HG03280 (cell line): ENCODE results near the gene GRID1.

Experiments
- ATAC-seq: cut with Tn5 transposase; IDR thresholded peaks from one replicate; pipeline ENCODE4 v1.9.1; 2021; ENCODE audit warnings: mild to moderate bottlenecking, moderate library complexity; ENCODE audit not compliant: unreplicated experiment

The GRID1 gene

DNA sequence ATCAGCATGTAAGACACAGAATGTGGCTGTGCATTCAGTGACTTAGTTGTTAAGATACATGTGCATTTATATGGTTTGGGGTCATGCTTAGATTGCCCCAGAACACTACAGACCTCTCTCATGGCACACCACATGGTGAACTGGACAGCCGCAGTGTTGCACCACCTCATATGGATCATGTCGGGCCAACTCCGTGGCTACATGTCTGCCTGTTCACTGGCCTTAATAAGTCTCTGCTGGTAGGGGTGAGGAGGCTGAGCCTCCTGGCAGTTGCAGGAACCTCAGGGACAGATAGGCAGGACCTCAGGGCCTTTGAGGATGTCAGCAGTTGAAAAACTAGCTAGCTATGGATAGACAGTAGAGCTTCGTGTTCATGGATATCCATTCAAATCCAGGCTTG is 751.0 kb downstream of the GRID1 start:
- no peak for ATAC-seq

DNA sequence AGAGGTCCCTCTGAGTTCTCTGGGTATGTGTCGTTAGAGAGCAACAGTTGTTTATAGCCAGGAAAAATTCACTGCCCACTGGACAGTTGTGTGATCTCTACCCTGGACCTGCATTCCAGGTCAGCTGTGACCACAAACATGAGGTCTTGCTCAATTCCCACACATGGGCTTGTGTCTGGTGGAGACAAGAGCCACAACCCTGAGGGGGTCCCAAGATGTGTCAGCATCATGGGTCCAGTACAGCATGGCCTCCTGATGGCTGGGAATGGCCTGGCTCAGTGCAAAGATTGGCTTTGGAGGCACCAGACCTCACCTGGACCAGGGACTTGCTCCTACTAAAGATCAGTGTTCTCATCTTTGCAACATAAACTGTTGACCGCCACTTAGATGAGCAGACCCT is 751.6 kb downstream of the GRID1 start:
- no peak for ATAC-seq

DNA sequence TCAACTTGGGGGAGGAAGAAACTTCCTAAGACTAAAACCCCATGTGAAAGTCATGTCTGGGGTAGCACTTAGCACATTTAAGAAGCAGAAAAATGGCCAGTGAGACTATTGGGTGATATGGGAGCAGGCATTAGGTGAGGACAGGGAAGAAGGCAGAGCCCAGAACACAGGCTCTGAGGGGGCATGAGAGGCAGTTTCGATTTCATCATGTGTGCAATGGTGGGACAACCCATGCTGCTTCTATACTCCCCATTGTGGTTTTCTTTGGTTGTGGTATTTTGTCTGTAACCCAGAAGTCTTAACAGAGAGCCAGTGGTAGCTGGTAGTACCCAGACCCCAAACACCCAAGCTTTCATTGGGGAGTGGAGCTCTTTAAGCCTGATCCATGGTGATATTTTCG is 752.0 kb downstream of the GRID1 start:
- no peak for ATAC-seq

DNA sequence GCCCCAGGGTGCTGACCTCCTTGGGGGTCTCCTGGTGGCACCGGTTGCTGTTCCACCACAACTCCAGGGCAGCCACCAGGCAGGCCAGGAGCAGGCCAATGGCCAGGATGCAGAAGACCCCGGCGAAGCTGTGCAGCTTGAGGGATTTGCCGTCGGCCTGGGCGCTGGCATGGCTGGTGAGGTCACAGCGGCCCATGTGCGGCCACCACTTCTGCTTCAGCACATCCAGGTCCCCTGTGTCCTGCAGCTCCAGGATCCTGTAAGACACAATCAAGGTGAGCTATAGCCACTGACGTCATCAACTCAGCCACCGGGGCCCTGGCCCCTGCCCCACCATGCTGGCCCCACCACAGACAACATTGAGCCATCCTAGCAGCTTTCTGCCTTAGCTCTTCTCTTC is 753.2 kb downstream of the GRID1 start:
- no peak for ATAC-seq

DNA sequence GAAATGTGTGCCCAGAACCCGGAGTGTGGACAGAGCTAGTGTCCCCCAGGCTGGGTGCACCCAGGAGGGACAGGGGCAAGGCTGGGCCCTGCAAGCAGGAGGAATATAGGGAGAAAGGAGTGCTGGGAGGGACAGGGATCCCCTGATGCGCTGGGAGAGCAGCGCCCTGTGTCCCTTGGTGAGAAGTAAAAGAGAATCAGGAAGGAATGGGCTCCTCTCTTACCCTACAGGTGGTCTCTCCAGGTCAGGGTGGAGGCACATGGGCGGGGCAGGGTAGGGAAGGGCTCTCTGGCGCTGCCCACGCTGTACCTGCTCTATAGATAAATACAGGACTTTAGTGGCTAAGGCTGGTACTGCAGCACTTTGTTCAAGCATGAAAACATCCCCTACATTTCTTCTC is 753.8 kb downstream of the GRID1 start:
- ATAC-seq, result peak; percentile 57

DNA sequence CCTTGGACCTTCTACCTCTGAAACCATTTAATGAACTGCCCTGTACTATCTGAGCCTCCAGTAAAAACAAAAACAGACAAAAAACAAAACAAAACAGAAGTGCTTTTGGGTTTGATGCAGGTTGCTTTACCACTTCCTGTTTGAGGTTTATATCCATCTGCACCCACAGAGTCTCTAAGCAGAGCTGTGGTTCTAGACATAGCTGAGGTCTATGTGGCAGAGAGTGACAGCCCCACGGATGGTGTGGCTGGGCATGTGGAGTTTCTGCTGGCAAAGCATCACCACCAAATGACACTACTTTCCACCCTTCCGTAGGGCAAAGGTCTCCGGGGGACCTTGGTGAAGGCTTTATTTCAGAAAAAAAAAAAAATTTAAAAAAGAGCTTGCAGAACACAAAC is 754.2 kb downstream of the GRID1 start:
- peak; percentile 90 for ATAC-seq

DNA sequence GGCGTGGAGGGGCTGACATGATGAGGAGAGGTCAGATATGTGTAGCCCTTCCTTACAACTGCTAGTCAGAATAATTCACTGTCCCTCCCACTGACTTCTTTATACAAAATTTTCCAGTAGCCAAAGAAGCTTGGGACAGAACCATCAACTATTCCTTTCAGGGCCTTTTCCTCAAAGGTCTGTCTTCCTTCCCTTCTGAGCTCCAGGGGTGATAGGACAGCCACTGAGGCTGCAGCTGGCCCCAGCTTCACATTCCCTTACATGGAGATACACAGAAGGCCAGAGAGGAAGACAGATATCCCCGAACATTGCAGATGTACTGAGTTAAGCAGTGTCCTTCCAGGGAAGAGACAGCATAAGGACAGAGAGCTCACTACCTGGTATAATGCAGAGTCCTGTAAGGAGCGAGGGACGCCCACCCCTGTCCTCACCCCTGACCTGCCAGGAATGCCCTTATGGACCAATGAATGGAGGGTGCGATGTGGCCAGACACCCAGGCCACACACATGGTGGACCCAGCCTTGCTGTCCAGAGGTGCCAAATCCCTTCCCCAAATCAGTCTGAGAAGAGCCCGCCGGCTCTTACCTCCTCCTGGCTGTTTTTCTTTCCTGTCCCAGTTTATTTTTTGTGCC is 754.7 kb downstream of the GRID1 start:
- ATAC-seq, result peak; percentile 4

DNA sequence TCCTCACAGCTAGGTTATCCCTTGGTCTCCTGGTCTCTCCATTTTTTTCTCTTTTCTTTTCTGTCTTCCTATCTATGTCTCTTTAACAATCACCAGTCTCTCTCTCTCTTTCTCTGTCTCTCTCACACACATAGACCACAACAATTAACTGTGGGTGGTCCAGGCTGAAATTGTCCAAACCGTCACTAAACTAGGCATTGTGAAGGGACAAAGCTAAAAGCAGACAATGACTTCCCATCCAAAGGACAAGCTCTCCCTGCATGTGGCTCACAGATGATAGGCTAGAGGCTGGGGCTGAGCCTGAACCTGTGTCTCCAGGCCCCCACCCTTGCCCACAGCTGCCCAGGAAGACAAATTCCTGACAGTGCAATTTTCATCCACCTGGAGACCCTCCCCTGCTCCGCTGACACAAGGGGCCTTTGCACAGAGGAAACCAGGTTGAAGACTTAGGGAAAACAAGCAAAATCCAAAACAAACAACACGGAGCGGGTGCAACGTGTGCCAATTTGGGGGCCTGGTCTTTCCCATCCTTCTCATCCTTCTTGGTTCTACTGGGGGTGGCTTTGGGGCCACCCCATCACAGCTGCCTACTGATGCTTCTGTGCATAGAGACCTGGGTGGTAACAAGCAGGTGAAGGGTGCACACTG is 755.4 kb downstream of the GRID1 start:
- no peak for ATAC-seq

DNA sequence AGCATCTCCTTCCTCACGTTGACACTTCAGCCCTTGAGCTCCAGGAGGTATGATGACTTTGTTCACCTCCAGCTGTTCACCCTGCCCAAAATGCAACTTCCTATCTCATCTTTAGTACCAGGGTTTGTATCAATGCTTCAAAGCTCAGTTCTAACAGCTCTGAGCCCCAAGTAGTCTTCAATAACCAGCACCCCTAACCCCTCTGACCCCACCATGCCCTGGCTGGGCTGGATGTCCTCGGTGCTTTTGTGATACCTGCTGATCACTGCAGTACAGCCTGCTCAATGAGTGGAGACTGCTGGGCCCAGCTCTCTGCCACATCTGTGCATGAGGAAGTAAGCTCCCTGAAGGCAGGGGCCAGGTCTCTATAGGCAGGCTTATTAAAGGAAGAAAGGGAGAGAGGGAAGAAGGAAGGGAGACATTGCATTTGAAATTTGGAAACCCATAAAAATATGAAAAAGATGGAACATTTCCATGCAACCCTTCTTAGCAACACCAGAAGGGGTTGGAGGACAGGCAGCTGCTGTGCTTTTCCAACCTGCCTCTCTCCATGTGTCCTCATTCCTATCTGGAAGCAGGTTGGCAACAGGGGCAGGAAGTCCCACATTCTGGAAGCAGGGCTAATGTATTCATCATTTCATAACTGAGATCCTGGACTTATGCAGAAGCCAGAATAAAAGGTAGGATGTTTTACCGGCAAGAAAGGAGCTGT is 756.1 kb downstream of the GRID1 start:
- ATAC-seq, result no peak

DNA sequence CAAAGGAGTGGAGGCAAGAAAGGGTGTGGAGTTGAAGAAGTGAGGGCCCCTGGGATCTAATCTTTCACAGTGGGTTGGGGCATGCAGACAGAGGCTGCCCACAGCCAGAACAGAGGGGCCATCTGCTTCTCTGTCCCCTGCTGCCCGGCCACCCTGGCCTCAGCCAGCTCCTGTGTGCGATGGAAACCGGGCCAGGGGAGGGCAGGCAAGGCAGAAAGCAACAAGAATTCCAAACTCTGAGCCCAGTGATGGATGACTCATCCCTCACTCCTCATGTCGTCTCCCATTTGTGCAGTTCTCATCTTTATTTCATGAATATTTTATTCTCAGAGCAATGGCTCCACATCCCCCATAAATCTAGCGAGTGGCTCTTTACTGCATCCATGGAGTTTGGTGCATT is 757.1 kb downstream of the GRID1 start:
- no peak for ATAC-seq

DNA sequence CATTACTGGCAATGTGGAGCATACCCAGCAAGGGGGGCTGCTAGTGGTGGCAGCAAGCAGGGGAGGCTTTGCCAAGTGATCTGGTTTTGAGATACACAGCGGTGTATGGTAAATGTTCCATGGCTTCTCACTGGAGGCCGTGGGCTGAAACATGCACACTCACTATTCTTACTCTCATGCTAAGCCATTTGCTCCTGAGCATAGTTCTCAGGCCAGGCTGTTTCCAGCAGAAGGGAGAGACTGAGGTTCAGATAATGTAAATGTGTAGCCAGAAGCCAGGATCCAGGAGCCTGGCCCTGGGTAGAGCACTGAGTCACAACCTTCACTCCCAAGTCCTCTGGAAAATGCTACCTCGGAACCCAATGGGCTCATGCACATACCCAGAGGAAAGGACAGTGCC is 757.9 kb downstream of the GRID1 start:
- no peak for ATAC-seq

DNA sequence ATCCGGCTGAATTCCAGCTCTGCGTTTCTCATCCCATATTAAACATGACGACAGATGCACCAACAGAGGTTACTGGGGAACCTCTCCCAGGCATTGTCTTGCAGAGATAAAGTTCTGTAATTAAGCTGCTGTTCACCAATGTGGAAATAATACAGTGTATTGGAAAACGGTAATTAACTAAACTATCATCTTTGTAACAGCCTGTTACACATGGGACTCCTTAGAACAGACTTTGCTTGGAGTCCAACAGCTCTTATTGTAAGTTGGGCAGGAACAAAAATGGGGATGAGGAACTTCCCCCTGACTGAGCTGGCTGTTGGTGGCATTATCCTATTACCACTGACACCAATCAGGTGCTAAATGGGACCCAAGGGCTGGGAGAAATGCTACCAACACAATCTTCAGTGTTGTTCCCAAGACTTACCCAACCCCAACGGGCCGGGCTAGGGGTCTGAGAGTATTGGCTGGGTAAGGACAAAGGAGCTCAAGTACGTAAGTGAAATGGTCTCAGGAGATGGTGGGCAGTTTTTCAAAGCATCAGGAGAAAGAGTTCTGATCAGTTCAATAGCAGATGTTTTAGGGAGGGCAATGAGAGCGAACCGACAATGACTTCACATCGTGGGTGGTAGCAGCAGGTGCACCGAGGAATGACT is 759.4 kb downstream of the GRID1 start:
- no peak for ATAC-seq

DNA sequence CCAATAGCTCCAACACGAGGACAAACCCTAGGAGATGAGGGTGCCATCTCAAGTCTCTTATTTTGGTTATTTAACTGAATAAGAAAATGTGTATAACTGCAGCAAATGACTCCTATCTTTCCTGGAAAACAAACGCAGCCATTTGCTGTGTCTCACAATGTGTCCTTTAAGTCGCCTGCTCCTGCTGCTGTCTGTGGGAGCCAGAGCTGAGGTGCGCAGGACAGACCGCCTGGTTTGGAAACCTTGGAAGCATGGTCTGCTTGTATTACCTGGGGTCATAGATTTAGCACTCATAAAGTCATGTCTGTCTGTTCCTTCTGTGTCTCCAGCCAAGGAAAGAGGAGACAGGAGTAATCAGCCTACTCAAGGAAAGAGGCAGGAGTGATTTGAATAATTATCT is 760.2 kb downstream of the GRID1 start:
- no peak for ATAC-seq

DNA sequence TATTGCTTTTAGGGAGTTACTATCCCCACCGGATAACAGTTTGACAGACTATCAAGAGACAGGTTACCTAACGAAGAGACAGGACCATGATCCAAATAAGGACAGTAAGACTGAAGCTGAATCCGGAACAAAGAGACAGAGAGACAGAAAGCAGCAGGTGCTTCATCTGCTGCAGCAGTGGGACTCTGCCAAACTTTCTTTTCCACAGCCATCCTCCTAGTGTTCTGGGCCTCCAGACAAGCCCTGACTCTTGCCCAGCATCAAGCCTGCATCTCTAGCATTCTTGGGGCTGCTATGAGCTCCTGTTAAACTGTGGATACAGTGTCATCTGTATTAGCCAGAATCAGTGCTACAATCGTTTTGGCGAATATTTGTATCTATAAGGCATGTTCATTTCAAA is 761.7 kb downstream of the GRID1 start:
- no peak for ATAC-seq

DNA sequence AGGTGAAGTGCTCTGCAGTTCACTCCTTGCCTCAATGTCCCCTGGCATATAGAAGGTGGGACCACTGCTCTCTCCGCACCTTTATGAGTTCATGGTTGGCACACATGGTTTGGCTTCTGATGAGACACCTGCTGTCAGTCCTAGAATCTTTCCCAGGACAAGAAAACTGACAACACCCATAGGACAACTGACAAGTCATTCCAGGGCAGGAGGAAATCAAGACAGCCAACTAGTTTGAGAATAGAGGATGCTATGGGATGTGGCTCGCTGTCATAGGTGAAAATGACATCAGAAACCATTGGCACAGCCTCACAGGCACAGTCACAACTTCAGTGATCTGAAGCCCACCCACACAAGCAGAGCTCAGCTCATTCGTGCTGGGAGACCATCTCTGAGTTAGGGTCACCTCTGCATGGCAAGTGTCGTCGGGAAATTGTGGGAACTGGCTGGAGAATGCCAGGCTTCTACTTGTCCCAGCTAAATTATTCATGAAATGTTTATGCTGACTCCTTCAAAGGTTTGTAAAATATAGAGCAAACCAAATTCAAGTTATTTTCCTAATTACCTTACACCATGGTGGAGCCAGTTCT is 762.4 kb downstream of the GRID1 start:
- ATAC-seq, result no peak

DNA sequence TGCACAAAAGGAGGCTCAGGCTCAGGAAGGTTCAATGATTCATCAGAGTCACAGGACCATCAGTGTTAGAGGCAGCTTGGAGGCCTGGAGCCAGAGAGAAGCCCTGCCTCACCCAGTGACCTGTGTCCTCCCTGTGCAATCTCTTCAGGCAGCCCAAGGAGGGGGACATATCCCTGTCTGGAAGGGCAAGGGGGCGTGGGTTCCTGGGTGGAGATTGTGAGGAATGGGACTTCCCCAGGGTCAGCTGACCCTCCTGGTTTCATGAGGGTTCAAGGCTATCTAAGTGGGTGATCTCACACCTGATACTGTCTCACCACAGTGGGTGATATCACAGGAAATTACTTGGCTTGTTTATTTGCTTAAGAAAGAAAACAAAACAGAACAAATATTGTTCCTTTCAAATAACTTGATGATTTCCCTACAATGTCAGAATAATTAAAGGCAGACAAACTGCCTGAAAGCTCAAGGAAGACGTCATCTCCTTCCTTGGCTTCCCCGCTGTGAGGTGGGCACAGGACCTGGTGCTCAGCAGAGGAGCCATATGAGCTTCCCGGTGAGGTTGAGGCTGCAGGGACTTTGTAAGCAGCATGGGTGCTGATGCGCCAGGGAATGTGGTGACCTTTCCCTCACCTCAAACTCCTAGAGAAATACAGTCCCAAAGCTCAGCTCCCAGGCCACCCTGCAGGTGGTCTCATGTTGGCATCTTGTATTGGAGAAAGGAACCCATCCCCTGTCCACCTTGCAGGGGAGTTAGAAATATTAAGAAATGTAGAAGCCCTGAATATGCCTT is 763.2 kb downstream of the GRID1 start:
- no peak for ATAC-seq

DNA sequence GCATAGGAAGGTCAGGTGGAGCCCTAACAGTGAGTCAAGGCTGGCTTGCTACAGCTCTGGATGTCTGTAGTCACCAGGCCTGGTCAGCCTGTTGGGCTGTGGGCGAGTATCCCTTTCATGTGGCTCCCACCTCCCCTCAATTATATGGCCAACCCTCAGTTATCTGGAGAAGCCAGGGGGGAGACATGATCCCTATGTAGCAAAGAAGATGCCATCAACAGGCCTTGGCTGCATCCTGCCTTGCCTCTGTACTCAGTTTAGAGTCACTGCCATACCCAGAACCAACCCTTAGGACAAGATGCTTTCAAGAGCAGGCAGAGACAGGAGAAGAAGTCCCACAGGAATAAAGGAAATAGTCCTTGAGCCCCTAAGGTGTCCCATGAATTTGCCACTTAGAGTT is 763.9 kb downstream of the GRID1 start:
- no peak for ATAC-seq

DNA sequence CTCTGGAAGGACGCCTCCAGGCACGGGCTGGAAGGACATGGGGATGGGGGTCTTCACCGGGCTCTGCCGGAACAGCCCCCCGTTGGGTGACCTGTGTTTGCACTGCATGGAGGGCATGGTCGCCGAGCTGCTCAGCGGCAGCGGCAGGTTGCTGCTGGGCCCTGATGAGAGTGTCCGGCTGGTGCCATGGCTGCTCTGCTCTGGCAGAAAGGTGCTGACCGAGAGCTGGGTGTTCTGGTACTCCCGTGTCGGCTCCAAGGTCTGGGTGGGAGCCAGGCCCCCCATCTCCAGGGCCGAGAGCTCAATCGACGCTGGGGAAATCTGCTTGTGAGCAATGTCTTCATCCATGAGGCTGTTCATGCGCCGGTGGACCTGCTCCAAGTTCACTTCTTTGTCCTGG is 764.3 kb downstream of the GRID1 start:
- ATAC-seq, result no peak

DNA sequence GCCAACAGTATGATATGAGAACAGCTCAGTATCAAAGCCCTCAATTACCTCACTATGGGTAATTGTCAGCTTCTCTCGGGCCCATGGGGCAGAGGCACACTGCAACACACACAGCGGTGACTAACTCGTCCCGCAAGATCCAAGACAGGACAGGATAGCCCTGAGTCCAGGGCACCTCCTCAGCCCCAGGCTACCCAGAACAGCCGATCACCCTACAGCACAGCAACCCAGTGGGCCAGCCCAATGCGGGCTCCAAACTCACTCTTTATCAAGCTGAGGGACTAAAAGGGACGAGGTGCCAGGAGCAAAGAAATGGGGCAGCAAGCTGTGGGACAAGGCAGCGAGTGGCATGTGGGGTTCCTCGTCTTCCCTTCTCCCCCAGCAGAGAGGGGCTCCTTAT is 765.1 kb downstream of the GRID1 start:
- no peak for ATAC-seq

DNA sequence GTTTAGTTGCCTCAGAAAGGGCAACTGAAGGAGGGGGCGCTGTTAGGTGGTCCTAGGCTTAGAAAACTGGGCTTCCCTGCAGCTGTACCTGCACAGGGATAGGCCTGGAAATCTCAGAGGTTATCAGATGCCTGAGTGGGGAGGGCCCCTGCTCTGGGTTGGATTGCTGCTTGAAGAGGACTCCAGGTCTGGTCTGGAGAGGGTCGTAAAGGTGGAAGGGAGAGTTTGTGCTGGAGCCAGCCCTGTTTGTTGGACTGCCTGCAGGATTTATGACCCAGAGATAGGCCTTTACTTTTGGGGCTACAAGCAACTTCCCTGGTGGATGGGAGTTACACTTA is 765.9 kb downstream of the GRID1 start:
- no peak for ATAC-seq
